Common myeloid progenitor, CD34-positive (primary cell): ENCODE data around the gene PANK1.
A peak's percentile ranks its signal among the peaks of the same experiment; 100 is the strongest.

ENCODE experiments used
- CTCF ChIA-PET: fragments of 350-600 bp; sonication (Branson Sonifier 250); formaldehyde crosslinking; loops from one replicate; lab custom pipeline; 2021; ENCODE audit warnings: antibody characterized with exemption; lab: Charles Lee
- POLR2A ChIA-PET: fragments of 350-600 bp; sonication (Branson Sonifier 250); formaldehyde crosslinking; loops from one replicate; lab custom pipeline; 2021; ENCODE audit warnings: antibody characterized with exemption; lab: Charles Lee
- DNase-seq, 3 donors: peaks; one replicate each; pipeline versions ENCODE4 v3.0.0 to v3.0.0-alpha.2; 2013
- H3K27ac ChIP-seq, 2 experiments: 1 replicate in 1 of 2; 2 replicates in 1 of 2; pipeline ENCODE4 v1.7.0; 2013; ENCODE audit warnings: inconsistent platforms in 2 of 2, low read length in 2 of 2, mild to moderate bottlenecking in 2 of 2, low read depth in 1 of 2, moderate library complexity in 1 of 2; ENCODE audit not compliant: severe bottlenecking in 2 of 2, insufficient read depth in 1 of 2, poor library complexity in 1 of 2
- H3K27me3 ChIP-seq, 5 experiments: replicated peaks in 2 of 5; 1 replicate in 3 of 5; 2 replicates in 2 of 5; pipeline versions ENCODE4 v1.6.1 to v1.7.0; 2013; ENCODE audit warnings: low read length in 4 of 5, mild to moderate bottlenecking in 2 of 5, moderate library complexity in 2 of 5, inconsistent platforms in 1 of 5; ENCODE audit not compliant: insufficient read depth in 5 of 5, control insufficient read depth in 4 of 5
- H3K36me3 ChIP-seq, 4 experiments: 1 replicate in 2 of 4; 2 replicates in 2 of 4; pipeline versions ENCODE4 v1.6.1 to v1.7.0; 2013; ENCODE audit warnings: low read length in 3 of 4, control low read depth in 1 of 4, mild to moderate bottlenecking in 1 of 4; ENCODE audit not compliant: control insufficient read depth in 4 of 4, insufficient read depth in 4 of 4
- H3K4me1 ChIP-seq, 4 experiments: 1 replicate in 3 of 4; 2 replicates in 1 of 4; pipeline versions ENCODE4 v1.6.1 to v1.7.1; 2013; ENCODE audit warnings: low read length in 3 of 4, mild to moderate bottlenecking in 3 of 4, control low read depth in 1 of 4, inconsistent platforms in 1 of 4, moderate library complexity in 1 of 4; ENCODE audit not compliant: control insufficient read depth in 4 of 4, insufficient read depth in 4 of 4; ENCODE audit errors: control extremely low read depth in 1 of 4
- H3K4me3 ChIP-seq, 7 experiments: 1 replicate in 4 of 7; 2 replicates in 3 of 7; pipeline versions ENCODE4 v1.5.1 to v1.7.0; 2013; ENCODE audit warnings: mild to moderate bottlenecking in 7 of 7, low read length in 6 of 7, moderate library complexity in 6 of 7, inconsistent platforms in 2 of 7, low read depth in 2 of 7, control low read depth in 1 of 7; ENCODE audit not compliant: insufficient read depth in 4 of 7, control insufficient read depth in 1 of 7; ENCODE audit errors: extremely low read depth in 1 of 7
- H3K9me3 ChIP-seq, 5 experiments: 1 replicate in 4 of 5; 2 replicates in 1 of 5; pipeline versions ENCODE4 v1.6.1 to v1.7.1; 2013; ENCODE audit warnings: low read length in 4 of 5, mild to moderate bottlenecking in 2 of 5, inconsistent platforms in 1 of 5, low read depth in 1 of 5, moderate library complexity in 1 of 5; ENCODE audit not compliant: control insufficient read depth in 4 of 5, insufficient read depth in 2 of 5; ENCODE audit errors: control extremely low read depth in 1 of 5
- WGBS: methylation state at CpG from one replicate; pipeline ENCODE4 v1.1.5; 2013; ENCODE audit not compliant: insufficient coverage; 5-methylcytosine and 5-hydroxymethylcytosine counted together

Gene PANK1

GRCh38 chr10:89593043-89593442 is 52.0 kb downstream of the PANK1 start:
- no peak overlapping the region for H3K27ac ChIP-seq
- 92% methylated on average over 10 of the region's 10 CpGs for WGBS
- no peaks in the 10 kb centered on the region for H3K27me3 ChIP-seq
- ChIA-PET CTCF (interaction anchor here (1.0 to 1.7 kb wide), 2 partner anchors 11 to 57 kb away, joined by 3 to 4 read pairs; no protein-coding TSS in a partner anchor), POLR2A (no interaction called here)
- peaks cover 7 to 27% (median 14%) of the 10 kb centered on the region in 4 experiments for H3K36me3 ChIP-seq
- H3K9me3 ChIP-seq = no peaks in the 10 kb centered on the region
- H3K4me3 ChIP-seq = no peak overlapping the region
- no peak for DNase-seq
- no peaks in the 10 kb centered on the region for H3K4me1 ChIP-seq

DNA sequence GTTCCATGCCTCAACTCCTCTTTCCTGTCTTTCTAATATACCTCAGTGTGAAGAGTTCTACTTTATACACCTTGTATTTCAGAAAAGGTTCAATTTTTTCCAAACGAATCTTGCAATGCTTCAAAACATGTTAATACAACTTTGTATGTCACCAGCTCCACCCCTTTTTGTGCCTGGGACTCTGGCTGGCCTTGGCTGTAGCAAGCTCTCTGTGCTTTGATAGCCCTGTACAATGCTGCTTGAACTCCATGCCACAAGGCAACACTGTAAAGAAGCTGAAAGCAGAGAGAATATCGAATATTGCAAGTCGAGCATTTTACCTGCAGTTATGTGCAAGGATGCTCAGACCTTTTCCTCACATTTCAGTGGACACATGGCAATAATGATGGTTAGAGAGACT is 52.5 kb downstream of the PANK1 start:
- Histone ChIP-seq H3K4me3 (no peak overlapping the region), H3K36me3 (peaks cover 8 to 27% (median 15%) of the 10 kb centered on the region in 4 experiments), H3K9me3 (no peaks in the 10 kb centered on the region), H3K4me1 (no peaks in the 10 kb centered on the region), H3K27ac (no peak overlapping the region), H3K27me3 (no peaks in the 10 kb centered on the region)
- WGBS = 96% methylated on average over 3 of the region's 3 CpGs
- no peak for DNase-seq
- ChIA-PET POLR2A (no interaction called here), CTCF (no interaction called here)

- H3K4me1 ChIP-seq = no peaks in the 10 kb centered on the region
- no peak for DNase-seq
- no peak overlapping the region for H3K4me3 ChIP-seq
- H3K27me3 ChIP-seq = no peaks in the 10 kb centered on the region
- no peaks in the 10 kb centered on the region for H3K9me3 ChIP-seq
- H3K27ac ChIP-seq = no peak overlapping the region
- POLR2A ChIA-PET = no interaction called here
- CTCF ChIA-PET = no interaction called here
- H3K36me3 ChIP-seq = peaks cover 8 to 33% (median 15%) of the 10 kb centered on the region in 4 experiments
- 100% methylated on average over 1 of the region's 3 CpGs for WGBS
Measured at GRCh38 chr10:89591796-89592271, 53.2 kb downstream of the PANK1 start.

- no peaks in the 10 kb centered on the region for H3K27me3 ChIP-seq
- peaks cover 8 to 33% (median 17%) of the 10 kb centered on the region in 4 experiments for H3K36me3 ChIP-seq
- DNase-seq = peak in 1 of 3 donors; percentile 6
- H3K9me3 ChIP-seq = no peaks in the 10 kb centered on the region
- no peak overlapping the region for H3K4me3 ChIP-seq
- ChIA-PET CTCF (no interaction called here), POLR2A (no interaction called here)
- no peak overlapping the region for H3K27ac ChIP-seq
- 98% methylated on average over 4 of the region's 5 CpGs for WGBS
- no peaks in the 10 kb centered on the region for H3K4me1 ChIP-seq
Measured at GRCh38 chr10:89591111-89591795, 53.8 kb downstream of the PANK1 start.

- H3K27ac ChIP-seq = no peak overlapping the region
Measured at GRCh38 chr10:89590326-89590725, 54.7 kb downstream of the PANK1 start.

DNA sequence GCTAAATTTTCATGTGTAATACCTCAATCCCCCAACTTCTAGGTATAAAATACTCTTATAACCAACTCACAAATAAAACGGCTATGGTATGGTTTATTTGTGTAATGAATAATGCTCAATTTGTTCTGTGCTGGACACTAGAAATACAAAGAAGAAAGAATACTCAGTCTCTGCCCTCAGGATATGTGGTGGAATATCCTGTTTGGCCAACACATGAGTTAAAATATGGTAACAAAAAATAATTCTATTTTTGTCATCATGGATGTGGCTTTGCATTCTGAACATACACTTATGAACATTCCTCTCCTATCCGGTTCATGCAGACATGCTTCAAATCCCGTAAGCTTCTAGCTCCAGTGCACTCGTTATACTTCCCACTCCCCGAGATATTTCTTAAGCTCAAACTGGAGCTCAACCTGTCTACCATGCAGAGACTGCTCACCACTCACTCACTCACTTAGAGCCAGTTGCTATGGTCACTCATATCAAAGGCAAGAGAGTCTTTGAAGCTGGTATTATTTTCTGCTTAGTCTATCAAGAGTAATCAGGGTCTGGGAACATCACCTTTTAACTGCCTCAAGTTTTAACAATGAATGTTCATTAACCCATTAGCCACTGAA is 55.8 kb downstream of the PANK1 start:
- 100% methylated on average over 4 of the region's 5 CpGs for WGBS
- no peaks in the 10 kb centered on the region for H3K27me3 ChIP-seq
- CTCF ChIA-PET = no interaction called here

More at GRCh38 chr10:89590326-89590725, 54.7 kb downstream of the PANK1 start:
- no peak for DNase-seq
- no peaks in the 10 kb centered on the region for H3K9me3 ChIP-seq
- no CpG with 5 or more reads among the region's 3 CpGs for WGBS
- no peaks in the 10 kb centered on the region for H3K27me3 ChIP-seq
- no peak overlapping the region for H3K4me3 ChIP-seq
- H3K36me3 ChIP-seq = peaks cover 8 to 34% (median 19%) of the 10 kb centered on the region in 4 experiments
- ChIA-PET CTCF (no interaction called here), POLR2A (no interaction called here)
- H3K4me1 ChIP-seq = no peaks in the 10 kb centered on the region

GRCh38 chr10:89588671-89589070 is 56.4 kb downstream of the PANK1 start:
- Histone ChIP-seq H3K27ac (no peak overlapping the region), H3K27me3 (no peaks in the 10 kb centered on the region), H3K36me3 (peaks cover 8 to 33% (median 21%) of the 10 kb centered on the region in 4 experiments), H3K4me3 (no peak overlapping the region), H3K4me1 (no peaks in the 10 kb centered on the region), H3K9me3 (no peaks in the 10 kb centered on the region)
- DNase-seq = no peak
- ChIA-PET CTCF (no interaction called here), POLR2A (no interaction called here)
- WGBS = no CpG with 5 or more reads among the region's 3 CpGs

More for the DNA sequence above, 55.8 kb downstream of the PANK1 start:
- Histone ChIP-seq H3K27ac (no peak overlapping the region), H3K4me3 (no peak overlapping the region), H3K4me1 (no peaks in the 10 kb centered on the region), H3K9me3 (no peaks in the 10 kb centered on the region), H3K36me3 (peaks cover 8 to 34% (median 20%) of the 10 kb centered on the region in 4 experiments)
- no peak for DNase-seq
- POLR2A ChIA-PET = no interaction called here
